SK-N-SH treated with all-trans-retinoic acid at 6 μM for 48 hours (cell line): ENCODE measurements around the gene MGAT5B.

Experiments
- ATAC-seq: fragments of 200-7000 bp; cut with Tn5 transposase; 3 replicates; pipeline ENCODE4 v1.9.1; 2020; ENCODE audit warnings: mild to moderate bottlenecking, moderate library complexity
- ARNTL ChIP-seq: fragments of 450-650 bp; formaldehyde crosslinking; IDR thresholded peaks from 2 replicates; pipeline ENCODE4 v1.5.0; 2020; ENCODE audit warnings: low read depth, mild to moderate bottlenecking, moderate library complexity, borderline replicate concordance
- BACH2 ChIP-seq: fragments of 250-450 bp; sonication (Bioruptor Pico); IDR thresholded peaks from 2 replicates; pipeline ENCODE4 v1.9.0; 2021; ENCODE audit warnings: mild to moderate bottlenecking, borderline replicate concordance
- CSDC2 ChIP-seq: fragments of 250-450 bp; sonication (Bioruptor Pico); IDR thresholded peaks from 2 replicates; pipeline ENCODE4 v1.5.0; 2020; ENCODE audit warnings: mild to moderate bottlenecking, moderate library complexity
- CSRNP3 ChIP-seq: fragments of 250-450 bp; sonication (Bioruptor Pico); IDR thresholded peaks from 2 replicates; pipeline ENCODE4 v1.5.1; 2021; ENCODE audit warnings: mild to moderate bottlenecking, moderate library complexity
- ESRRG ChIP-seq: fragments of 250-450 bp; sonication (Bioruptor Pico); IDR thresholded peaks from 2 replicates; pipeline ENCODE4 v1.6.1; 2021; ENCODE audit warnings: mild to moderate bottlenecking
- GLIS3 ChIP-seq: fragments of 250-450 bp; sonication (Bioruptor Pico); IDR thresholded peaks from 2 replicates; pipeline ENCODE4 v1.5.0; 2020; ENCODE audit warnings: mild to moderate bottlenecking, moderate library complexity
- ISL1 ChIP-seq: fragments of 250-450 bp; sonication (Bioruptor Pico); IDR thresholded peaks from 2 replicates; pipeline ENCODE4 v2.1.2; 2022; ENCODE audit warnings: mild to moderate bottlenecking, moderate library complexity
- OSR1 ChIP-seq: fragments of 250-450 bp; sonication (Bioruptor Pico); IDR thresholded peaks from 2 replicates; pipeline ENCODE4 v1.8.0; 2022; ENCODE audit warnings: moderate library complexity, mild to moderate bottlenecking, inconsistent platforms
- PATZ1 ChIP-seq: fragments of 250-450 bp; sonication (Bioruptor Pico); IDR thresholded peaks from 2 replicates; pipeline ENCODE4 v1.8.0; 2020; ENCODE audit warnings: mild to moderate bottlenecking, moderate library complexity, borderline replicate concordance
- POU6F1 ChIP-seq: fragments of 250-450 bp; sonication (Bioruptor Pico); IDR thresholded peaks from 2 replicates; pipeline ENCODE4 v1.8.0; 2021; ENCODE audit warnings: low read depth, mild to moderate bottlenecking, moderate library complexity, borderline replicate concordance
- PPARA ChIP-seq: fragments of 250-450 bp; sonication (Bioruptor Pico); IDR thresholded peaks from 2 replicates; pipeline ENCODE4 v1.5.0; 2020; ENCODE audit warnings: mild to moderate bottlenecking, borderline replicate concordance
- TCF4 ChIP-seq: fragments of 250-450 bp; sonication (Bioruptor Pico); IDR thresholded peaks from 2 replicates; pipeline ENCODE4 v1.8.0; 2021; ENCODE audit warnings: mild to moderate bottlenecking, moderate library complexity, borderline replicate concordance
- TOX ChIP-seq: fragments of 250-450 bp; sonication (Bioruptor Pico); IDR thresholded peaks from 2 replicates; pipeline ENCODE4 v1.8.0; 2021; ENCODE audit warnings: mild to moderate bottlenecking, moderate library complexity, borderline replicate concordance
- TSHZ2 ChIP-seq: fragments of 250-450 bp; sonication (Bioruptor Pico); IDR thresholded peaks from 2 replicates; pipeline ENCODE4 v1.5.0; 2020; ENCODE audit warnings: mild to moderate bottlenecking, moderate library complexity
- ZC3H10 ChIP-seq: fragments of 250-450 bp; sonication (Bioruptor Pico); IDR thresholded peaks from 2 replicates; pipeline ENCODE4 v1.5.1; 2021; ENCODE audit warnings: mild to moderate bottlenecking, moderate library complexity
- ZFP3 ChIP-seq: fragments of 250-450 bp; sonication (Bioruptor Pico); IDR thresholded peaks from 2 replicates; pipeline ENCODE4 v1.5.0; 2020; ENCODE audit warnings: mild to moderate bottlenecking, moderate library complexity
- ZFP30 ChIP-seq: fragments of 450-650 bp; formaldehyde crosslinking; IDR thresholded peaks from 2 replicates; pipeline ENCODE4 v1.5.0; 2022; ENCODE audit warnings: mild to moderate bottlenecking, moderate library complexity
- ZNF565 ChIP-seq: fragments of 450-650 bp; formaldehyde crosslinking; conservative IDR thresholded peaks from 2 replicates; pipeline ENCODE4 v1.5.0; 2020; ENCODE audit warnings: low read depth, mild to moderate bottlenecking, moderate library complexity
- ZNF70 ChIP-seq: fragments of 450-650 bp; formaldehyde crosslinking; IDR thresholded peaks from 2 replicates; pipeline ENCODE4 v1.5.0; 2020; ENCODE audit warnings: mild to moderate bottlenecking, moderate library complexity
- ZNF8 ChIP-seq: fragments of 450-650 bp; formaldehyde crosslinking; IDR thresholded peaks from 2 replicates; pipeline ENCODE4 v1.5.0; 2020; ENCODE audit warnings: mild to moderate bottlenecking, moderate library complexity

Gene MGAT5B

GRCh38 chr17:76900723-76901122 is 32.5 kb downstream of the MGAT5B start:
- TF ChIP-seq ZC3H10 (CRISPR knock-in tag) (no peak), PATZ1 (CRISPR knock-in tag) (no peak), ZFP30 (CRISPR knock-in tag) (no peak), BACH2 (CRISPR knock-in tag) (no peak), PPARA (no peak), ESRRG (CRISPR knock-in tag) (no peak), POU6F1 (no peak), ZNF70 (no peak), ZFP3 (no peak)
- ATAC-seq: no peak

GRCh38 chr17:76901542-76902197 is 33.5 kb downstream of the MGAT5B start:
- no peak for TF ChIP-seq OSR1 (CRISPR knock-in tag)
- ATAC-seq: no peak

GRCh38 chr17:76902476-76902875 is 34.3 kb downstream of the MGAT5B start:
- TF ChIP-seq ISL1 (CRISPR knock-in tag) (no peak), ZFP3 (no peak), PPARA (no peak), BACH2 (CRISPR knock-in tag) (no peak), GLIS3 (CRISPR knock-in tag) (no peak), TCF4 (CRISPR knock-in tag) (no peak), ZNF565 (no peak), TSHZ2 (CRISPR knock-in tag) (no peak), ARNTL (CRISPR knock-in tag) (no peak), TOX (CRISPR knock-in tag) (no peak), ZNF70 (no peak), OSR1 (CRISPR knock-in tag) (no peak), ZNF8 (CRISPR knock-in tag) (no peak), CSRNP3 (CRISPR knock-in tag) (no peak), CSDC2 (CRISPR knock-in tag) (no peak)
- ATAC-seq: no peak

GRCh38 chr17:76903631-76904030 is 35.4 kb downstream of the MGAT5B start:
- ATAC-seq: no peak
- no peak for TF ChIP-seq BACH2 (CRISPR knock-in tag)
- TF ChIP-seq ARNTL (CRISPR knock-in tag): no peak
- no peak for TF ChIP-seq ZFP30 (CRISPR knock-in tag)
- TF ChIP-seq TCF4 (CRISPR knock-in tag): no peak
- TF ChIP-seq ISL1 (CRISPR knock-in tag): no peak
